Transverse colon (tissue), 4 donors: ENCODE measurements around the gene TBR1. TPM values are rescaled to one million over a fixed set of nuclear protein-coding genes. Genes with fewer than 3 reads are reported as not detected.

ENCODE experiments used
- DNase-seq: peaks from one replicate; pipeline ENCODE4 v3.0.0-alpha.2; 2019
- H3K27ac ChIP-seq, 4 donors: fragments of 200-600 bp; sonication (generic); 2 replicates each; pipeline ENCODE4 v1.5.1; 2016 to 2018; ENCODE audit warnings: inconsistent platforms in 4 of 4
- H3K27me3 ChIP-seq: fragments of 200-600 bp; sonication (generic); 2 replicates; pipeline ENCODE4 v1.5.1; 2017; ENCODE audit warnings: inconsistent platforms
- H3K36me3 ChIP-seq, 4 donors: fragments of 200-600 bp; sonication (generic); 2 replicates each; pipeline ENCODE4 v1.5.1; 2017 to 2019; ENCODE audit warnings: inconsistent platforms in 4 of 4
- H3K4me1 ChIP-seq, 4 donors: fragments of 200-600 bp; sonication (generic); 2 replicates each; pipeline ENCODE4 v1.5.1; 2017 to 2020; ENCODE audit warnings: inconsistent platforms in 4 of 4
- H3K4me3 ChIP-seq, 4 donors: fragments of 200-600 bp; sonication (generic); 1 replicate in 1 of 4; 2 replicates in 3 of 4; pipeline versions ENCODE4 v1.5.1 to v1.6.1; 2017 to 2019; ENCODE audit warnings: inconsistent platforms in 4 of 4
- H3K9me3 ChIP-seq, 2 donors: fragments of 200-600 bp; sonication (generic); 2 replicates each; pipeline ENCODE4 v1.5.1; 2017 to 2019; ENCODE audit warnings: inconsistent platforms in 2 of 2
- CTCF ChIP-seq, 5 experiments: fragments of 200-600 bp in 3 of 5; fragments of 450-650 bp in 2 of 5; sonication (generic) in 3 of 5; IDR thresholded peaks; 1 replicate in 2 of 5; 2 replicates in 3 of 5; pipeline ENCODE4 v1.5.1; 2016 to 2017; ENCODE audit warnings: antibody characterized with exemption in 5 of 5, inconsistent platforms in 3 of 5, mild to moderate bottlenecking in 2 of 5, moderate library complexity in 1 of 5
- EP300 ChIP-seq: sonication (generic); formaldehyde crosslinking; IDR thresholded peaks from one replicate; pipeline ENCODE4 v1.6.1; 2017; ENCODE audit warnings: antibody characterized with exemption, low read depth
- POLR2A ChIP-seq: fragments of 450-650 bp; IDR thresholded peaks from one replicate; pipeline ENCODE4 v1.6.1; 2016; ENCODE audit warnings: antibody characterized with exemption, mild to moderate bottlenecking, moderate library complexity
- POLR2AphosphoS5 ChIP-seq, 3 donors: sonication (generic); formaldehyde crosslinking; IDR thresholded peaks; one replicate each; pipeline ENCODE4 v1.6.1; 2016; ENCODE audit warnings: antibody characterized with exemption in 3 of 3
- WGBS, 2 donors: methylation state at CpG; one replicate each; pipeline ENCODE4 v1.1.5; 2018; ENCODE audit warnings: low coverage in 1 of 2; 5-methylcytosine and 5-hydroxymethylcytosine counted together
- in situ Hi-C, 4 donors: fragments of 200-750 bp; cut with MboI; loops; one replicate each; pipeline versions ENCODE4 v1.15.0 to v1.15.1; 2017; ENCODE audit warnings: low sequenced_read_pairs in 3 of 4, low pct_ligation_motif_present in 1 of 4, low pct_unique_long_range_greater_than_20kb in 1 of 4
- intact Hi-C: fragments of 100-400 bp; cut with DNase I; formaldehyde crosslinking; loops from one replicate; pipeline ENCODE4 v1.15.1; 2023; ENCODE audit warnings: low total_unique reads
- total RNA-seq, 4 donors: library from RNA; depleted of rRNA; stranded (reverse); fragments of >200 nt; gene quantifications; one replicate each; pipeline ENCODE4 v1.1.0, GENCODE V29; 2016

The TBR1 gene
- total RNA-seq, 4 donors from 2014 or later: not detected

GRCh38 chr2:161438598-161438997 is 22.5 kb downstream of the TBR1 start:
- in situ Hi-C loops (no loop called here), intact Hi-C loops (no loop called here)
- Histone ChIP-seq H3K9me3 (no peaks in the 10 kb centered on the region), H3K27me3 (peaks cover 61% of the 10 kb centered on the region), H3K27ac (no peak overlapping the region), H3K4me1 (no peaks in the 10 kb centered on the region), H3K36me3 (no peaks in the 10 kb centered on the region), H3K4me3 (no peak overlapping the region)
- no peak for DNase-seq
- TF ChIP-seq POLR2A (no peak), EP300 (no peak), CTCF (IDR thresholded peaks at IDR 0.05) (no peak), POLR2AphosphoS5 (IDR thresholded peaks at IDR 0.05) (no peak)
- 48 to 53% methylated on average over 2 of the region's 2 CpGs for WGBS, 2 donors

- H3K4me3 ChIP-seq: no peak overlapping the region
- peaks cover 31% of the 10 kb centered on the region for H3K27me3 ChIP-seq
- H3K4me1 ChIP-seq: no peaks in the 10 kb centered on the region
- TF ChIP-seq POLR2A (no peak), CTCF (IDR thresholded peaks at IDR 0.05) (no peak), EP300 (no peak), POLR2AphosphoS5 (IDR thresholded peaks at IDR 0.05) (no peak)
- intact Hi-C loops: no loop called here
- no peaks in the 10 kb centered on the region for H3K9me3 ChIP-seq
- H3K36me3 ChIP-seq: no peaks in the 10 kb centered on the region
- in situ Hi-C loops: no loop called here
- 89 to 91% methylated on average over 10 to 12 of the region's 12 CpGs for WGBS, 2 donors
- no peak for DNase-seq
- no peak overlapping the region for H3K27ac ChIP-seq
These were observed 29.0 kb downstream of the TBR1 start for GRCh38 chr2:161445097-161445496.

GRCh38 chr2:161448431-161448830 is 32.3 kb downstream of the TBR1 start:
- peaks cover 20% of the 10 kb centered on the region for H3K27me3 ChIP-seq
- H3K9me3 ChIP-seq: no peaks in the 10 kb centered on the region
- in situ Hi-C loops: no loop called here
- no peak overlapping the region for H3K4me3 ChIP-seq
- H3K27ac ChIP-seq: no peak overlapping the region
- no peaks in the 10 kb centered on the region for H3K36me3 ChIP-seq
- intact Hi-C loops: no loop called here
- no peak for DNase-seq
- no peak for TF ChIP-seq POLR2A
- TF ChIP-seq CTCF (IDR thresholded peaks at IDR 0.05): no peak
- no peak for TF ChIP-seq EP300
- TF ChIP-seq POLR2AphosphoS5 (IDR thresholded peaks at IDR 0.05): no peak
- no peaks in the 10 kb centered on the region for H3K4me1 ChIP-seq

- Histone ChIP-seq H3K9me3 (no peaks in the 10 kb centered on the region), H3K4me1 (no peaks in the 10 kb centered on the region), H3K36me3 (no peaks in the 10 kb centered on the region), H3K27ac (no peak overlapping the region), H3K27me3 (no peaks in the 10 kb centered on the region), H3K4me3 (no peak overlapping the region)
- TF ChIP-seq EP300 (no peak), CTCF (IDR thresholded peaks at IDR 0.05) (no peak), POLR2AphosphoS5 (IDR thresholded peaks at IDR 0.05) (no peak), POLR2A (no peak)
- no peak for DNase-seq
- intact Hi-C loops: no loop called here
- WGBS, 2 donors: 71 to 86% methylated on average over 2 of the region's 2 CpGs
- in situ Hi-C loops: no loop called here
These were observed 55.5 kb downstream of the TBR1 start for GRCh38 chr2:161471631-161472030.
